ENCODE results near the gene RIPOR3.

RIPOR3 gene

GRCh38 chr20:50586531-50587232, 104.7 kb downstream of the RIPOR3 start:
- DNase-seq, result no peak

GRCh38 chr20:50585678-50586077, 105.7 kb downstream of the RIPOR3 start:
- no peak for DNase-seq

- DNase-seq, result no peak
These were observed 106.1 kb downstream of the RIPOR3 start for GRCh38 chr20:50585214-50585613.

GRCh38 chr20:50584687-50585086, 106.7 kb downstream of the RIPOR3 start:
- DNase-seq, result no peak

- no peak for DNase-seq
These were observed 107.7 kb downstream of the RIPOR3 start for GRCh38 chr20:50583442-50584150.

GRCh38 chr20:50582591-50583234, 108.6 kb downstream of the RIPOR3 start:
- DNase-seq, result no peak

- DNase-seq, result no peak
These were observed 109.2 kb downstream of the RIPOR3 start for GRCh38 chr20:50582092-50582491.

- no peak for DNase-seq
These were observed 110.3 kb downstream of the RIPOR3 start for GRCh38 chr20:50580842-50581544.

- DNase-seq, result no peak
These were observed 111.2 kb downstream of the RIPOR3 start for GRCh38 chr20:50580016-50580747.

- DNase-seq, result no peak
These were observed 111.8 kb downstream of the RIPOR3 start for GRCh38 chr20:50579511-50579910.

- no peak for DNase-seq
These were observed 112.6 kb downstream of the RIPOR3 start for GRCh38 chr20:50578778-50579165.

- no peak for DNase-seq
These were observed 113.1 kb downstream of the RIPOR3 start for GRCh38 chr20:50578061-50578777.

GRCh38 chr20:50577175-50578018, 113.9 kb downstream of the RIPOR3 start:
- no peak for DNase-seq

- peak; percentile 50 for DNase-seq
These were observed 115.2 kb downstream of the RIPOR3 start for GRCh38 chr20:50575865-50576720.

- no peak for DNase-seq
These were observed 116.8 kb downstream of the RIPOR3 start for GRCh38 chr20:50574586-50574985.

- no peak for DNase-seq
These were observed 117.2 kb downstream of the RIPOR3 start for GRCh38 chr20:50574108-50574507.

GRCh38 chr20:50572938-50573777, 118.2 kb downstream of the RIPOR3 start:
- no peak for DNase-seq

- no peak for DNase-seq
These were observed 119.9 kb downstream of the RIPOR3 start for GRCh38 chr20:50571466-50571865.
